HG03097 (cell line): Measurements from ENCODE around the gene GGN.
"Not testable (repeated sequence)": the region's sequence is repeated elsewhere in the genome, so short reads cannot be mapped to it uniquely, and the experiment has no call there.

Experiments used
- ATAC-seq: cut with Tn5 transposase; IDR thresholded peaks from one replicate; pipeline ENCODE4 v1.9.1; 2021; ENCODE audit not compliant: unreplicated experiment, low FRiP score

Gene GGN

DNA sequence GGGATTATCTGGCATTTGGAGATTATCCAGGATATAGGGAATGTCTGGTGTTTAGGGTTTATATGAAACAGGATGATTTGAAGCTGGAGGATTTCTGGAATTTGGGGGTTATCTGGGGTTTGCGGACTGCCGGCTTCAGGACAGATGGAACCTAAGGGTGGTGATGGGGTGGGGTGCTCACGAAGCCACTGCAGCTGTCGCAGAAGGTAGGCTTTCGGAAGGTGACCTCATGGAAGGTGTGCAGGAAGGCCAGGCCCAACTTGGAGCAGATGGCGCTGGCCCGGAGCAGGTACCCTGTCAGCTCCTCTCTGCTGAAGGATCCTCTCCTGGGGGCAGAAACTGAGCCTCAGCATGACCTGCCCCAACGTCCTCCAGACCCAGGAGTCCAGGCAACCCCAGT lies 24.7 kb upstream of the GGN start:
- no peak for ATAC-seq

DNA sequence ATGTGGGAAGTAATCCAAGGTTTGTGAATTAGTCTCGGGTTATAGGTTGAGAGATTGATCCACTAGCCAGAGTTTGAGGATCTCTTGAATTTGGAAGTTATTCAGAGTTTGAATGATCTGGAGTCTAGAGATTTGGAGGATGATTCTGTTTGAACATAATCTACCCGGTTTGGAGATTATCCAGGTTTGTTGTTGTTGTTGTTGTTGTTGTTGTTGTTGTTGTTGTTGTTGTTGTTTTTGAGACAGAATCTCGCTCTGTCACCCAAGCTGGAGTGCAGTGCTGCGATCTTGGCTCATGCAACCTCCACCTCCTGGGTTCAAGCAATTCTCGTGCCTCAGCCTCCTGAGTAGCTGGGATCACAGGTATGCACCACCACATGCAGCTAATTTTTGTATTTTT lies 24.1 kb upstream of the GGN start:
- ATAC-seq, result not testable (repeated sequence)

DNA sequence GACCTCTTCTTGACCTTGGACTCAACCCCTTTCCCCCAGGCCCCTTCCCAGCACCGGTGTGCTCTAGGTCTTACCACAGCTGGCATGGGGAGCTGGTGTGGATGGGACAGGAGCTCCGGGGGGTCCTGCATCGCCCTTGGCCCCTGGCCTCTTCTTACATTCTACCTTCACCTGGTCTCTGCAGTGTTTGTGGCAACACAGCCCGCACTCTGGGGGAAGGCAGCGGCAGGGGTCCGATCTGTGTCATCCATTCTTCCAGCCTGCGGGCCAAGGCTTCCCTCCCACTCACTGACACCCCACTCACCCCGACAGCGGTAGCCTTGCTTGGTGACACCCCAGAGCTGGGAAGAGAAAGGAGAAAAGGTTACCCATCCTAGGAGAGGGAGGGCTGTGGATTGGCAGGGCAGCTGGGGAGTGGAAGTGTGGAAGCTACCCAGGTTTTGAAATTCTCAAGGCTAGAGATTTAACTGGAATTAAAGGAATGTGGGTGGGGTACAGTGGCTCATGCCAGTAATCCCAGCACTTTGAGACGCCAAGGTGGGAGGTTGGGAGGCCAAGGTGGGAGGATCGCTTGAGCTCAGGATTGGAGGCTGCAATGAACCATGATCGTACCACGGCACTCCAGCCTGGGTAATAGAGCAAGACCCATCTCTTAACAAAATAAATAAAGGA lies 23.3 kb upstream of the GGN start:
- no peak for ATAC-seq

DNA sequence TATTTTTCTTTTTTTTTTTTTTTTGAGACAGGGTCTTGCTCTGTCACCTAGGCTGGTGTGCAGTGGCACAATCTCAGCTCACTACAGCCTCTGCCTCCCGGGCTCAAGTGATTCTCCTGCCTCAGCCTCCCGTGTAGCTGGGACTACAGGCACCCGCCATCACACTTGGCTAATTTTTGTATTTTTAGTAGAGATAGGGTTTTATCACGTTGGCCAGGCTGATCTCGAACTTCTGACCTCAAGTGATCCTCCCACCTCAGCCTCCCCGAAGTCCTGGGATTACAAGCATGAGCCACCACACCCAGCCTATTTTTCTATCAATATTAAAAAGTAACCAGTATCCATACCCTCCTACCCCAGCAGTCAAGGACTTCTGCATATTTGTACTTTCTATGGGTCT lies 22.6 kb upstream of the GGN start:
- ATAC-seq, result not testable (repeated sequence)

DNA sequence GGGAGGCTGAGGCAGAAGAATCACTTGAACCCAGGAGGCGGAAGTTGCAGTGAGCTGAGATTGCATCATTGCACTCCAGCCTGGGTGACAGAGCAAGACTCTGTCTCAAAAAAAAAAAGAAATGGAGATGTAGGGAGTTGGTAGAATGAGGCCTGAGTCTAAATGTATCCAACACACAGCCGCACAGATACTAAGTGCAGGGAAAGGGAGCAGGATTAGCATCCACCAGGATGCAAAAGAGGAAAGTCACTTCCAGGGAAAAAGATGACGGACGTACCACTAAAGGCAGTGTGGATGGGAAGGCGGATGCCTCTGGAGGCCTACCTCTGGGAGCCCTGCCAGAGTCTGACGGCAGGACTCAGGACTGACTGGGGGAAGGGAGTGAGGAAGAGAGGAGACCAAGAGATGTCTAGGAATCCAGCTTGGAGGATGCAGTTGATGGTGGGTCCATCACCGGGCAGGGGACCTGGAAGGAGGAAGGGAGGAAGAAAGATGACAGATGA lies 21.8 kb upstream of the GGN start:
- ATAC-seq, result no peak

DNA sequence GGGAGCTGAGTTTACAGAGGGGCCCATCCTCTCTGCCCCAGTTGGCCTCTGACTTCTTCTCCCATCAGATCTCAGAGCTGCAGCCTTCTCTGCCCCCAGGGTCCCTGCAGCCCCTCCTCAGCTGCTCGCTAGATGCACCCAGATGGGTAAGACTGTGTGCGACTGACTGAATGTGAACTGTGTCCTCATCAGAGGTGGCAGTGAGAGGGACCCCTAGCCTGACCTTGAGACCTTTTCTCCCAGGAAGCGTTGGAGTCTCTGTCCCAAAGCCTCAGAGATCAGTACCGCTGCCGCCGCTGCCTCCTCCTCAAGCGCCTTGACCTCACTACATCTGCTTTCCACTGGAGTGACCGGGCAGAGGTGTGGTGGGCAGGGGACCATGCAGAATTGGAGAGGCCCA lies 17.4 kb upstream of the GGN start:
- no peak for ATAC-seq

DNA sequence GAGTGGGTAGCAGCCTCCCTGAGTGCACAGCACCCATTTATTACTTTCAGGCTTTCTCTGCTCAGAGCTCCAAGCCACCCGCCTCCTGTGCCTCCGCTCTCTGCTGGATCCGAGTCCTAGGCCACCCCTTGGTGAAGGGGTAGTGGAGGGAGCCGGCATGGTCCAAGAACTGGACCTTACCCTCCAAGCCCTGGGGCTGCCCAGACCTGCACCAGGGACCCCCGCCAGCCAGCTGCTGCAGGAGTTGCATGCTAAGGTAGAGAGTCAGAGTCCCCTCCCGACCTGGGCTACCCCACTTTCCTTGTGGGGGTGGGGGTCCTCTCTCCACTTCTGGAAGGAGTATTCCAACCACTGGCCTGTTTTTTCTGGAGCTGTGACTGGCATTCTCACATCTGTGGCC lies 17.0 kb upstream of the GGN start:
- ATAC-seq, result no peak

DNA sequence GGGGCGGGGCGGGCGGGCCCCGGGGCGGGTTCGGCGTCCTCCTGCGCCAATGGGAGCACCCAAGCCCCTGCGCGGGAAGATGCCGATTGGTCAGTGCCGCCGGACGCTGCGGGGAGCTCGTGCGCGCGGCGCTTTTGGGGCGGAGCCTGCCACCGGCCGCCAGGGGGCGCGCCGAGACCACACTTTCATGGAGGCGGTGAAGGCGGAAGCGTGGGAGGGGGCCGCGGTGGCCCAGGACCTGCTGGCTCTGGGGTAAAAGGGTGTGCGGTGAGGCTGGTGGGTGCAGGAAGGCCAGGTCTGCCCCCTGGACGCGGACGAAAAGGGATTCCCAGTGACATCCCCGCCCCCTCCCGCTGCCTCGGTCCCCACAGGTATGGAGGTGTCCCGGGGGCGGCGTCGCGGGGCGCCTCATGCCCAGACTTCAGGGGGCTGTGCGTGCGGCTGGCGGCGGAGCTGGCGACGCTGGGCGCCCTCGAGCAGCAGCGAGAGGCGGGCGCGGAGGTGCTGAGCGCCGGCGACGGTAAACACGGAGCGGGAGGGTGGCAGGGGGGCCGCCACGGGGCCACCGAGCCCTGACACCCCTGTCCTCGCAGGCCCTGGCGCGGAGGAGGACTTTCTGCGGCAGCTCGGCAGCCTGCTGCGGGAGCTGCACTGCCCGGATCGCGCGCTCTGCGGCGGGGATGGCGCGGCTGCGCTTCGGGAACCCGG lies 15.3 kb upstream of the GGN start, which contains the start of gene FAM98C:
Gene FAM98C, plus strand, starts transcription at position 127 of the 708 bp plus-strand sequence. Its CDS starts 61 bp downstream, at position 188.
- ATAC-seq, result peak; percentile 71

DNA sequence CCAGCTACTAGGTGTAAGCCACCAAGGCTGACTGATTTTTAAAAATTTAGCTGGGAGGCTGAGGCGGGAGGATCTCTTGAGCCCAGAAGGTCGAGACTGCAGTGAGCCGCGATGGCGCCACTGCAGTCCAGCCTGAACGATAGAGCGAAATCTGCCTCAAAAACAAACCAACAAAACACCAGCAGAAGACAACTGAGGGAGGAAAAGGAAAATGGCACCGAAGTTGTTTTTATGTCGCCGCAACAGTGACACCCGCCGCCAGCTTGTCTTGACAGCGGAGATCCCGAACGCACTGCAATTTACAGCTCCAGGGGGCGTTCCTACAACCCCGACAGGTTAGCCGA lies 14.8 kb upstream of the GGN start:
- ATAC-seq, result no peak

DNA sequence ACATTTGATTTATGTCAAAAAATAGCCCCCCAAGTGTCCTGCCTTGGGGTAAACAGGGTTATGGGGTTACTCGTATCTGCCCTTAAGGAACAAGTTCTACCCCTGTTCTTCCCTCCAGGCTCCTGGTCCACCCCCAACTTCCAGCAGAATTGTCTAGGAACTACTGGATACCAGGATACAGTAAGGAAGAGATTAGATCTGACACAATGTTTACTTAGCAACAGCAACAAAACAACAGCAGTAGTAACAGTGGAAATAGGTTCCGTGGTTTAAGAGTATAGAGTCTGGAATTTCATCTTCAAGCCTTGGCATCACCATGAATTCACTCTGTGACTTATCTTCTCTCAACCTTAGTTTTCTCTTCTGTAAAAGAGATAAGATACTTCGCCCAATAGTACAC lies 13.3 kb upstream of the GGN start:
- no peak for ATAC-seq

DNA sequence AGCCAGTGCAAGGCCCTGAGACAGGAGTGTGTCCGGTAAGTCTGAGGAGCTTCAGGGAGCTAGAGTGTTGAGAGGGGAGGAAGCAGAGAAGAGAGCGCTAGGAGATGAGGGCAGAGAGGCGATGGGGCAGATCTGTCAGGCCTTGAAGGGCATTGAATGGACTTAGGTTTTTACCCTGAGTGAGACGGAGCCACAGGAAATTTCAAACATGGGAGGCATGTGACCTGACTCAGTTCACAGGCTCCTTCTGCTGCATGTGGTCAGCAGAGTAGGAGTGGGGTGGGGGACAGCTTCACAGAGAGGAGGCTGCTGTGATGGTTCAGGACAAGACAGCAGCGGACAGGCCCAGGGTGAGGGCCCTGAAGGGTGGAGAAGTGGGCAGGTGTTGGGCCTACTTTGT lies 12.5 kb upstream of the GGN start:
- ATAC-seq, result no peak

DNA sequence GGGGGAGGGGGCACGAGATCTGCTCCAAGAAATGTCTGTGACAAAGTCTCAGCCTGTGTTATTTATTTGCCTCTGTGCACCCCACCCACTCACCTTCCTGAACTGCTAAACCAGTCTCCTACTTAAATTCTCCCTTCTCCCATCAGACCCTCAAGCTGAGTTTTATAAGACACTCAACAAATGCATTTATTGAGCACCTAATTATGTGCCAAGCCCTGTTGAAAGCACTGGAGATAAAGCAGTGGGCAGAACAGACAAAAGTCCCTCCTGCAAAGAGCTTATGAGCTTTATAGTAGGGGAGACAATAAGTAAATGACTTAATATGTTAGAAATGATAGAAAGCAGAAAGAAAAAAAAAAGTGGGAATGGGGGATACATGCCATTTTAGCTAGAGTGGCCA lies 11.7 kb upstream of the GGN start:
- no peak for ATAC-seq

DNA sequence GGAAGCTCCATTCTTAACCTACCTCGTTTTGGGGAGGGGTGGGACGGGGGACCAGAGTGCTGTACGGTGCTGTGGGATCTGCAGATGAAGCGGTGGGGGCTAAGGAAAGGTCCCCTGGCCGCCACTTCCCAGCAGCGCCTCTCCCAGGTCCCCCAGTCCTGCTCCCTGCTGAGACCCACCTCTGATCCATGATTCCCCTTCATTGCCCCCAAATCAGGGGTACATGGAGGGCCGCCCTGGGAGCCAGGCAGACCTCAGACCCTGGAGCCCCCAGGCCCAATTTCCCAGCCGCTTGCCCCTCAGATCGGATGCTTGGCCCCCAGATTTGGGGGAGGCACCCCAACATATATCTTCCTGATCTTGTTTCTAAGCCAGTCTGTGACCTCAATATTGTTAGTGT lies 11.2 kb upstream of the GGN start:
- no peak for ATAC-seq

DNA sequence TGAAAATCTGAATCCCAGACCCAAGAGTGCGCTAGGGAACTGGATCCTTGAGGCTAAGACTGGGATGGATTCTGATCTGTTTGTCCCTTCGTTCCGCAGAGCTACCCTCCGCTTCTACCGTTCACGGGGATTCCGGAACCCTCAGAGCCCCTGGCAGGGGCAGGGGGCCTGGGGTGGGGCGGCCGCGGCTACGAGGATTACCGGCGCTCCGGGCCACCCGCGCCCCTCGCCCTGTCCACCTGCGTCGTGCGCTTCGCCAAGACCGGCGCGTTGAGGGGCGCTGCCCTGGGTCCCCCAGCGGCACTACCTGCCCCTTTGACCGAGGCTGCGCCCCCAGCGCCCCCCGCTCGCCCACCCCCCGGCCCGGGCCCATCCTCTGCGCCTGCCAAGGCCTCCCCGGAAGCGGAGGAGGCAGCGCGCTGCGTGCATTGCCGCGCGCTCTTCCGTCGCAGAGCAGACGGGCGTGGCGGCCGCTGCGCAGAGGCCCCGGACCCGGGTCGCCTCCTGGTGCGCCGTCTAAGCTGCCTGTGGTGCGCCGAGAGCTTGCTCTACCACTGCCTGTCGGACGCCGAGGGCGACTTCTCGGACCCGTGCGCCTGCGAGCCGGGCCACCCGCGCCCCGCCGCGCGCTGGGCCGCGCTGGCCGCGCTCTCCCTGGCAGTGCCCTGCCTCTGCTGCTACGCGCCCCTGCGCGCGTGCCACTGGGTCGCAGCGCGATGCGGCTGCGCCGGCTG lies 7.7 kb upstream of the GGN start:
- no peak for ATAC-seq

DNA sequence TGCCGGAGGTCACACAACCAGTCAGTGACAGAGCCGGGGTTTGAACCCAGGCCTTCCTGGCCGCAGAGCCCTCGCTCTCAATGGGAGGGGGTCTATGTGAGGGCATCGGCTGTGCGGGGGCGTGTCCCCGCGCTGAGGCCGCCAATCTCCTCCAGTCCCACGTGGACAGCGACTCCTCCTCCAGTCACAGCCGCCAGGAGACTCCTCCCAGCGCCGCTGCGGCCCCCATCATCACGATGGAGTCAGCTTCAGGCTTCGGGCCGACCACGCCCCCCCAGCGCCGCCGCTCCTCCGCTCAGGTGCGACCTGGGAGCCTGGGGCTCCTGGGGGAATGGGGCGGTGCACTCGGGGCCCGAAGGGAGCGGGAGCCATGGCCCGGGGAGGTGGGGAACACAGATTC lies 6.7 kb upstream of the GGN start:
- ATAC-seq, result no peak

DNA sequence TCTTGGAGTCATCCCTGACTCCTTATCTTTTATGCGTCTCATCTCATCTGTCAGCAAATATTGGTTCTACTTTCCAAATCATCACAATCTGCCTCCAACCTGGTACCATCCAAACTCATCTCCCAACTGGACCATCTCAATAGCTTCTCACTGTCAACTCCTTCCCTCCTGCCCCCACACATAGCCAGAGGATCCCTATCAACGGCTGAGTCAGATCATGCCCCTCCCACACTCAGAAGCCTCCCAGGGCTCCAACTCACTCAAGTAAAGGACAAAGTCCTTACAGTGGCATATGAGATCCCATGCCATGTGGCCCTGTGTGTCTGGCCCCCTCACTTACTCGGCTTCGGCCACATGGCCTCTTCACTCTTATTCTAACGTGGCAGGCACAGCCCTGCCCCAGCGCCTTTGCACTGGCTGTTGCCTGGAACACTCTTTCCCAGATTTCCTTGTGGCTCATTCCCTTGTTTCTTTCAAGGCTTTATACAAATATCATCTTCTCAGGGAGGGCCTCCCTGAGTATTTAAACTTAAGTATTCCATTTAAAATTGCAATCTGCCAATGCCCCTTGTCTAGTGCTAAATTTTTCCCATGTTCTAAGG lies 5.0 kb upstream of the GGN start:
- no peak for ATAC-seq

DNA sequence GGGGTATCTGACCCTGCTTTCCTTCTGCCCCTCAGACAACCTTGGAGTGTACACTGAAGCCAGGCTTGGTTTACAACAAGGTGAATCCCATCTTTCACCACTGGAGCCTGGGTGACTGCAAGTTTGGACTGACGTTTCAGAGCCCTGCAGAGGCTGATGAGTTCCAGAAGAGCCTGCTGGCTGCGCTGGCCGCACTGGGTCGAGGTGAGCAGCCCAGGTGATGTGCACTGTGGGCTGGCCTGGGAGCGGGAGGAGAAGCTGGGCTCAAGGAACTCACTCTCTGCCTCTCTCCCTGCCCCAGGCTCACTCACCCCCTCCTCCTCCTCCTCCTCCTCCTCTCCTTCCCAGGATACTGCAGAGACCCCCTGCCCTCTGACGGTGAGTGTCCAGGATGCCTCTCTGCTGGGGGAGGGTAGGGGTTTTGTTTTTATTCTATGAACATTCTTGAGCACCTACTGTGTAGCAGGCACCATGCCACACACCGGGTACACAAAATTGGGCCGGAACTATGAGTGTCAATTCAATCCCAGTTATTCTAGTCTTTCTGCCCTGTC lies 4.2 kb upstream of the GGN start:
- no peak for ATAC-seq

DNA sequence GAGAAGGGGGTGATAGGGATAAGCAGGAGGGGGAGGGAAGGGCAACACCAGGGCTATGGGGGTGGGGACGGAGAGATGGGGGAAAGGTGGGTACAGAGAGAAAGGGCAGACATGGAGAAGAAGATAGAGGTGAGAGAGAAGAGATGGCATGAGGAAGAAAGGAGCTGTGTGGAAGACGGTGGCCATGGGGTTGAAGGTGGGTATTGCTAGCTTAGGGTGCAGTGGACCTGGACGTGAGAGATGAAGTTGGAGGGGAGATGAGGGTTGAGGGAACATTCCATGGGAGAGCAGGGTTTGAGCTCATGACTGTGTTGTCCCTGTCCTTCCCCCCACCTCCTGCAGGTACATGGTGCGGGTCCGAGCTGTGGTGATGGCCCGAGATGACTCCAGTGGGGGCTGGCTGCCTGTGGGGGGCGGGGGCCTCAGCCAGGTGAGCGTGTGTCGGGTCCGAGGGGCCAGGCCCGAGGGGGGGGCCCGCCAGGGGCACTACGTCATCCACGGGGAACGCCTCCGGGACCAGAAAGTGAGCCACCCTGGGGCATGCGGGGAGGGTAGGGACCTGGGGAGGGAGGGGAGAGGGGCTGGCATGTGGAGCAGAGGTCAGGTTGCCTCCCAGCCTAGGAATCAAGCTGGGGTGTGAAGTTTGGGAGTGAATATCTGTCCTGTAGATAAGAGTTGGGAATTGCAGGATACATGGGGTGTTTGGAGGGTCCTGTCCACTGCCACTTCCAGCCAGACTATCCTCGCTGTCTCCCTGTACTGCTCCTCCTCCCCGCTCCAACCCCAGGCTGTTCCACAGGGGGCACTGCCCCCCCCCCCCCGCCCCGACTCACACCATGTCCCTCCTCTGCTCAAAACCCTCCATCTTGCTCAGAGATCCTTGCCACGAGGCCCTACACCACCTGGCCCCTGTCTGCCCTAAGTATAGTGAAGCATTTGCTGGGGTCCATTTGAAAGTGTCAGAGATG lies 2.4 kb upstream of the GGN start:
- no peak for ATAC-seq

DNA sequence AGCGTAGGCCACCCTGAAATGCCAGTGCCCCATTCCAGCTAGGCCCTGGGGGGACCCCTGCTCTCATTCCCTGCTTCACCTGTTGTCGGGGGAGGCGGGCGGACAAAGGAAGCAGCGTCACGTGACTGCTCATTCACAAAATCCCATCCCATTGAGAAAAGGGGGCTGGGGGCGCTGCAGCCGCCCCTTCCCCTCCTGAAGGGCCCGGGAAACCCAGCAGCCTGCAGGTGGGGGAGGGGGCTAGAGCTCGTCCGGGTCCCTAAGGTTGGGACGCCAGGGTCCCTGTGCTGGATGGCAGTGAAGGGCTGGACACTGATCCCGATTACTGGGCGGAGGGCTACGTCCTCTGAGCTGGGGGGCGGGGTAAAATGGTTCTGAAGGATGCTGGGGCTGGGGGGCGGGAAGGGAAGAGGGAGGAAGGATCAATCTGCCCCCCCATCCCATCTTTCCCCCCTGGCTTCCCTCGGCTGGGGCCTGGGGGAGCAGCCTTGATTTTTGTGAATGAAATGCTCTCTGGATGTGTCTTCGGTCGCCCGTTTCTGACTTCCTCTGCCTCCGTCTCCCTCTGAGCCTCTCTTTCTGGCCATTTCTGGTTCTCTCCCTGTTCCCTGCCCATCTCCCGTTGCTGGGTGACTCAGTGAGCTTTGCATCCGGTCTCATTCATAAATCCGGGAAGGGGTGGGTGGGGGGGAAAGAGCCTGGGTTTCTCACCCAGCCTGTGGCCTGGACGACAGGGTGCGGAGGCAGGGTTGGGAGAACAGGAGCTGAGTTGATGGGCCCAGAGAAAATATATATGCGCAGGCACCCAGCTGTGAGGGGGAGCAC lies 1.5 kb upstream of the GGN start:
- ATAC-seq, result no peak
